Keratinocyte (primary cell): ENCODE measurements around the gene LCN2.

Experiments
- EZH2 ChIP-seq: IDR thresholded peaks from one replicate; pipeline ENCODE4 v1.6.1; 2012; ENCODE audit warnings: inconsistent platforms, mild to moderate bottlenecking, low read length, moderate library complexity
- TF ChIP-seq, protein P1 (sequence below), 3 experiments: IDR thresholded peaks in 1 of 3; conservative IDR thresholded peaks in 1 of 3; optimal IDR thresholded peaks in 1 of 3; 2 replicates in 2 of 3; 3 replicates in 1 of 3; pipeline versions ENCODE3 to v1.5.1; 2011; ENCODE audit warnings: low read length in 3 of 3, mild to moderate bottlenecking in 3 of 3, moderate library complexity in 2 of 3, control low read depth in 1 of 3, inconsistent platforms in 1 of 3; ENCODE audit not compliant: insufficient read depth in 2 of 3; ENCODE audit errors: extremely low read depth in 1 of 3

GRCh38 chr9:128101690-128102089, 47.6 kb upstream of the LCN2 start:
- TF ChIP-seq, protein P1, sequence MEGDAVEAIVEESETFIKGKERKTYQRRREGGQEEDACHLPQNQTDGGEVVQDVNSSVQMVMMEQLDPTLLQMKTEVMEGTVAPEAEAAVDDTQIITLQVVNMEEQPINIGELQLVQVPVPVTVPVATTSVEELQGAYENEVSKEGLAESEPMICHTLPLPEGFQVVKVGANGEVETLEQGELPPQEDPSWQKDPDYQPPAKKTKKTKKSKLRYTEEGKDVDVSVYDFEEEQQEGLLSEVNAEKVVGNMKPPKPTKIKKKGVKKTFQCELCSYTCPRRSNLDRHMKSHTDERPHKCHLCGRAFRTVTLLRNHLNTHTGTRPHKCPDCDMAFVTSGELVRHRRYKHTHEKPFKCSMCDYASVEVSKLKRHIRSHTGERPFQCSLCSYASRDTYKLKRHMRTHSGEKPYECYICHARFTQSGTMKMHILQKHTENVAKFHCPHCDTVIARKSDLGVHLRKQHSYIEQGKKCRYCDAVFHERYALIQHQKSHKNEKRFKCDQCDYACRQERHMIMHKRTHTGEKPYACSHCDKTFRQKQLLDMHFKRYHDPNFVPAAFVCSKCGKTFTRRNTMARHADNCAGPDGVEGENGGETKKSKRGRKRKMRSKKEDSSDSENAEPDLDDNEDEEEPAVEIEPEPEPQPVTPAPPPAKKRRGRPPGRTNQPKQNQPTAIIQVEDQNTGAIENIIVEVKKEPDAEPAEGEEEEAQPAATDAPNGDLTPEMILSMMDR (optimal IDR thresholded peaks at IDR 0.05 in 1 of 3, IDR thresholded peaks at IDR 0.05 in 1 of 3, conservative IDR thresholded peaks at IDR 0.05 in 1 of 3; ENCODE audit: extremely low read depth in 1 of 3, insufficient read depth in 2 of 3, low read length in 3 of 3) = no peak
- no peak for TF ChIP-seq EZH2
